ENCODE measurements around the gene MTF1. TPM values are rescaled to one million over a fixed set of nuclear protein-coding genes. Genes with fewer than 3 reads are reported as not detected.
"Not testable (repeated sequence)": the region's sequence is repeated elsewhere in the genome, so short reads cannot be mapped to it uniquely, and the experiment has no call there.

The MTF1 gene
- total RNA-seq, 1 donor from 2014 or later = 2.1 TPM

DNA sequence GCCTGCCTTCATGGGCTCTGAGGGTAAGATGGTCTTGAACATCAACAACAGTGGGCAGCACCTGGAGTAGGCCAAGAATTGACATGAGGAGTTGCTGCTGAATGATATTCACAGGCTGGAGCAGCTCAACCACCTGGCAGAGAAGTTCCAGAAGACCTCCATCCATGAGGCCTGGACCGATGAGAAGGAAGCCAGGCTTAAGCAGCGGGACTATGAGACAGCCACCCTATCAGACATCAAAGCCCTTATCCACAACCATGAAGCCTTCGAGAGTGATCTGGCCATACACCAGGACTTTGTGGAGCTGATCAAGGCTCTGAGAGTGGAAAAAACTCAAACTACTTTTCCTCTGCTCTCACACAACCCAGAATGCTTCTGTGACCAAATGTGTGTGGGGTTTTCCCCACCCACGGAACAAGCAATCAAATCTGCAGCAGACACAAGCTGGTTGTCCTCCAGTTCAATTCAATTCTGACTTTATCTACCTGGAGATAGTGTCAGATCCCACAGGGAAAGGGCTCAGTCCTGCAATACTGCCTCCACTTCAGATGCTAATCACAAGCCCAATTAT, 82.4 kb downstream of the MTF1 start:
- no peaks in the 10 kb centered on the region for H3K36me3 ChIP-seq (ENCODE audit: control insufficient read depth in 3 of 3, insufficient read depth in 3 of 3, low read length in 3 of 3)
- no peak overlapping the region for H3K27ac ChIP-seq (ENCODE audit: low read depth, low read length)
- H3K4me1 ChIP-seq (ENCODE audit: control insufficient read depth in 3 of 3, insufficient read depth in 3 of 3, low read length in 3 of 3) = no peaks in the 10 kb centered on the region
- no peaks in the 10 kb centered on the region for H3K9me3 ChIP-seq (ENCODE audit: control insufficient read depth in 3 of 3, low read length in 3 of 3)
- peaks cover 3 to 9% (median 5%) of the 10 kb centered on the region in 3 donors for H3K27me3 ChIP-seq (ENCODE audit: control insufficient read depth in 3 of 3, insufficient read depth in 3 of 3, low read length in 3 of 3)
- H3K4me3 ChIP-seq (ENCODE audit: low read length in 3 of 3) = no peak overlapping the region
- no peak overlapping the region for H3K9ac ChIP-seq (ENCODE audit: low read depth in 1 of 3, low read length in 3 of 3)

DNA sequence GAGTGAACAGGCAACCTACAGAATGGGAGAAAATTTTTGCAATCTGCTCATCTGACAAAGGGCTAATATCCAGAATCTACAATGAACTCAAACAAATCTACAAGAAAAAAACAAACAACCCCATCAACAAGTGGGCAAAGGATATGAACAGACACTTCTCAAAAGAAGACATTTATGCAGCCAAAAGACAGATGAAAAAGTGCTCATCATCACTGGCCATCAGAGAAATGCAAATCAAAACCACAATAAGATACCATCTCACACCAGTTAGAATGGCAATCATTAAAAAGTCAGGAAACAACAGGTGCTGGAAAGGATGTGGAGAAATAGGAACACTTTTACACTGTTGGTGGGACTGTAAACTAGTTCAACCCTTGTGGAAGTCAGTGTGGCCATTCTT, 88.0 kb downstream of the MTF1 start:
- H3K27ac ChIP-seq (ENCODE audit: low read depth, low read length); H3K36me3 ChIP-seq (ENCODE audit: control insufficient read depth in 3 of 3, insufficient read depth in 3 of 3, low read length in 3 of 3); H3K9ac ChIP-seq (ENCODE audit: low read depth in 1 of 3, low read length in 3 of 3); H3K9me3 ChIP-seq (ENCODE audit: control insufficient read depth in 3 of 3, low read length in 3 of 3); H3K4me3 ChIP-seq (ENCODE audit: low read length in 3 of 3); H3K4me1 ChIP-seq (ENCODE audit: control insufficient read depth in 3 of 3, insufficient read depth in 3 of 3, low read length in 3 of 3): not testable (repeated sequence)
- peaks cover 14 to 22% (median 18%) of the 10 kb centered on the region in 3 donors for H3K27me3 ChIP-seq (ENCODE audit: control insufficient read depth in 3 of 3, insufficient read depth in 3 of 3, low read length in 3 of 3)

DNA sequence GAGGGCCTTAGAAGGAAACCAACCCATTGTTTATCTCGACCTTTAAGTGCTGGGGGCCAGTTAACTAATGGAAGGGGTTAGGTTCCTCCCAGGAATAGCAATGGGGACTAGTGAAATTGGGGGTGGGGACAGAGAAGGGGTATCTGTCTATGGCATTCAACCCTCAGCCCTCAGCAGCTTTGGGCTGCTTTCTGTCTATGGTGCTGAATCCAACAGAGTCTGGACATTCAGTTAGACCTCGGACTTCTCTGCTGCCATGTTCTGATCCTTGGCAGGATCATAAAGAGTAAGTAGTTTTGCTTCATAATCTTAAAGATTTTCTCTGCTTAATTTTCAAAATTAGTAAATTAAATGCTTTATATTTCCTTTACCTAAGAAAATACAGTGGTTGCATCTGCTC, 91.9 kb downstream of the MTF1 start:
- Histone ChIP-seq H3K27me3 (ENCODE audit: control insufficient read depth in 3 of 3, insufficient read depth in 3 of 3, low read length in 3 of 3) (peaks cover 51 to 62% (median 56%) of the 10 kb centered on the region in 3 donors), H3K36me3 (ENCODE audit: control insufficient read depth in 3 of 3, insufficient read depth in 3 of 3, low read length in 3 of 3) (no peaks in the 10 kb centered on the region), H3K9ac (ENCODE audit: low read depth in 1 of 3, low read length in 3 of 3) (no peak overlapping the region), H3K4me1 (ENCODE audit: control insufficient read depth in 3 of 3, insufficient read depth in 3 of 3, low read length in 3 of 3) (no peaks in the 10 kb centered on the region), H3K27ac (ENCODE audit: low read depth, low read length) (no peak overlapping the region), H3K9me3 (ENCODE audit: control insufficient read depth in 3 of 3, low read length in 3 of 3) (no peaks in the 10 kb centered on the region), H3K4me3 (ENCODE audit: low read length in 3 of 3) (no peak overlapping the region)

DNA sequence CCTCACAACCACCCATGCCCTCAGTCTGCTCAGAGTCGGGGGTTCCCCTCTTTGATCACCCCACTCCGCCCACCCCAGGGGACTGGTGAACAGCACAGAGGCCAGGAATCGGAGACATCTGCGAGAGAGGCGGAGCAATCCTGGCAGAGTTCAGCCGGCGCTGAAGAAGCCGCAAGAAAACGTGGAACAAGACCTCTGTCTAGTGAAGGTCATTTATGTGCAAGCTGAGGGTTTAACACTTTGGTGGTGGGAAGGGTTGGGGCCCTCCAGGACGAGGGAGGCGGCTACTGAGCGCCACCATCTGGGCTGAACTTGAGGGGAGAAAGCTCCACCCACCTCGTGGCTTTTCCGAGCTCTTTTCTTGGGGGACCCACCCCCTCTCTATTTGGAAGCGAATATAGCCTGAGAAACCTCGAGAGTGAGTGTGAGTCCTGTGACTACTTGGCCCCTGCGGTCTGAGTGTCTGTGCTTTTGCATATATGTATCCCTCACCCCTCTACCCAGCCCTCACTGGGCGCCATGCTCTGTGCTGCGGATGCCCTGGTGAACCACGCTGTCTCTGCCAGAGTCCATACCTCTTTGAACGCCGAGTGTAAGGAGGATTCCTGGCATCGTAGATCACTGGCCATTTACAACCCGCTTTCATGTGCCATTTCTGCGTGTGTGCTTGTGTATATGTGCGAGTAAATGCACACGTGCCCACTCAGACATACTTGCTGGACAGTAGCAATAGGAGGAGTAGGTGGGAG, 93.3 kb downstream of the MTF1 start:
- no peak overlapping the region for H3K27ac ChIP-seq (ENCODE audit: low read depth, low read length)
- peaks cover 62 to 76% (median 67%) of the 10 kb centered on the region in 3 donors for H3K27me3 ChIP-seq (ENCODE audit: control insufficient read depth in 3 of 3, insufficient read depth in 3 of 3, low read length in 3 of 3)
- H3K9ac ChIP-seq (ENCODE audit: low read depth in 1 of 3, low read length in 3 of 3) = no peak overlapping the region
- H3K4me1 ChIP-seq (ENCODE audit: control insufficient read depth in 3 of 3, insufficient read depth in 3 of 3, low read length in 3 of 3) = no peaks in the 10 kb centered on the region
- H3K4me3 ChIP-seq (ENCODE audit: low read length in 3 of 3) = no peak overlapping the region
- H3K36me3 ChIP-seq (ENCODE audit: control insufficient read depth in 3 of 3, insufficient read depth in 3 of 3, low read length in 3 of 3) = no peaks in the 10 kb centered on the region
- H3K9me3 ChIP-seq (ENCODE audit: control insufficient read depth in 3 of 3, low read length in 3 of 3) = no peaks in the 10 kb centered on the region

DNA sequence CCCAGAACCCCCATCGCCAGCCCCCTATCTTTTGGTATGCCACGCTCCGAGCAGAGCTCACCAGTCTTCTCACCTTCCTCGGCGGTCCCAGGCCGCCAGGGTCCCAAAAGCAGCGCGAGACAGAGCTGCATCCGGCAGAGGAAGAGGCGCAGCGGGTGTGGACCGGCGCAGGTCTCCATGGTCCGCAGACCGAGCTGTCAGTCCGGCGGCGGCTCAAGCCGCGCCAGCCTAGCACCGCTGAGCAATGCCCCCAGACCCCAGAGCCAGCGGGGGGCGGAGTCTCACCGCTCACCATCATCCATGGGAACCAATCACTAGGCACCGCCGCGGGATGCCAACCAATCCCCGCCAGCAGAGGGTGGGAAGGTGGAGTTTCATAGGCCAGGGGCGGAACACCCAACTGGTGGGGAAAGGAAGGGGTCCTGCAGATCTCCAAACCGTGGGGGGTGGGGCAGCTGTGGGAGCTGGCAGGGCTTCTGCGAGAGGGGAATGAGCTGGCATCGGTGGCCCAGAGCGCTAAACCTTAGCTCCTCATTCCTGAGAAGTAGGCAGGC, 94.4 kb downstream of the MTF1 start, which contains the start of gene EPHA10:
Gene EPHA10 (minus strand): TSS at position 233 of the 554 bp plus-strand sequence. CDS start 54 bp downstream, at position 179.
- Histone ChIP-seq H3K9me3 (ENCODE audit: control insufficient read depth in 3 of 3, low read length in 3 of 3) (no peaks in the 10 kb centered on the region), H3K4me3 (ENCODE audit: low read length in 3 of 3) (no peak within 1 kb of the TSS), H3K4me1 (ENCODE audit: control insufficient read depth in 3 of 3, insufficient read depth in 3 of 3, low read length in 3 of 3) (no peaks in the 10 kb centered on the region), H3K27me3 (ENCODE audit: control insufficient read depth in 3 of 3, insufficient read depth in 3 of 3, low read length in 3 of 3) (peaks cover 68 to 83% (median 72%) of the 10 kb centered on the region in 3 donors), H3K36me3 (ENCODE audit: control insufficient read depth in 3 of 3, insufficient read depth in 3 of 3, low read length in 3 of 3) (no peaks in the 10 kb centered on the region), H3K9ac (ENCODE audit: low read depth in 1 of 3, low read length in 3 of 3) (no peak within 1 kb of the TSS), H3K27ac (ENCODE audit: low read depth, low read length) (no peak within 1 kb of the TSS)

DNA sequence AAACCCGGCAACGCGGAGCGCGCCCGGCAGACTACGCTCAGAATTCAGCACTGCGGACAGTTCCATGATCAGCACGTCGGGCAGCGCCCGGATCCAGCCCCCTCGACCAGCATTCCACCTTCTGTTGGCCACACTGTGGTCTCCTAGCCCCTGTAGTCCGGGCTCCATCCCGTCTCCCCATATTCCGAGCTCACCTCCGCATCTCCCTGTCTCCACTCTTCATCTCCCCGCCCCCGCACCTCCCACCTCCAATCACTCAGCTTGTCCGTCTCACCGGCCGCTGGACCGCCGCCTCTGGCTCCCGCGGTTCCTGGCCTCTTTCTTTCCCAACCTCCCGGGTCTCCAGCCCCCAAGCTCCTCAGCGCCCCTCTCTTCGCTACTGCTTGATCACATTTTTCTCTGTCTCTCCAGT, 95.0 kb downstream of the MTF1 start:
- Histone ChIP-seq H3K9ac (ENCODE audit: low read depth in 1 of 3, low read length in 3 of 3) (no peak overlapping the region), H3K4me3 (ENCODE audit: low read length in 3 of 3) (no peak overlapping the region), H3K27ac (ENCODE audit: low read depth, low read length) (no peak overlapping the region), H3K9me3 (ENCODE audit: control insufficient read depth in 3 of 3, low read length in 3 of 3) (no peaks in the 10 kb centered on the region), H3K4me1 (ENCODE audit: control insufficient read depth in 3 of 3, insufficient read depth in 3 of 3, low read length in 3 of 3) (no peaks in the 10 kb centered on the region), H3K27me3 (ENCODE audit: control insufficient read depth in 3 of 3, insufficient read depth in 3 of 3, low read length in 3 of 3) (peaks cover 72 to 86% (median 74%) of the 10 kb centered on the region in 3 donors), H3K36me3 (ENCODE audit: control insufficient read depth in 3 of 3, insufficient read depth in 3 of 3, low read length in 3 of 3) (no peaks in the 10 kb centered on the region)

DNA sequence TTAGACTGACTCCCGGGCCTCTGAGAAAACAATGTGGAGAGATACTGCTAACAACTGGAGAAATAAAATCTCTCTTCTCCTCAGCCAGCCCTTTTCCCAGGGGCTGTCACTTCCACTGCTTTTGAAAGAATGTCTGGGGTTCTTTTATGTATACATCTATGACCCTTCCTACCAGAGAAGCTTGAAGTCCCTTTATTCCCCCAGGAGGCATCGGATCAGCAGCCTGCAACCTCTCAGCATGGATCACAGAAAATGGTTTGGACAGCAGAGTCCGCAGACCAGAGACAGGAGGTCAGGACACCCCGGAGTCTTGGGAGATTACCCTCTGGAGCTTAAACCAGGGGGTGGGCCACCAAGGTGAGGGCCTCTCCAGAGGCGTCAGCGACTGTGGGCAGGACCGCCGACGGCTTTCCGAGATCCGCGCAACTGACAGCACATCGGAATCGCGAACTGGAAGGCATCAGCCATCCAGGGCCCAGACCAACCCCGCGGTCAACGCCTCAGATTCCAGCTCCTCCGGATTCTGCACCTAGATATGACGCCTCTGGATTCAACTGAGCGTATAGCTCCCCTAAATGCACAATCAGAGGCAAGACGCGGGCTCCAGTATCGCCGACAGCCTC, 95.5 kb downstream of the MTF1 start:
- H3K27me3 ChIP-seq (ENCODE audit: control insufficient read depth in 3 of 3, insufficient read depth in 3 of 3, low read length in 3 of 3) = peaks cover 76 to 87% (median 79%) of the 10 kb centered on the region in 3 donors
- H3K4me1 ChIP-seq (ENCODE audit: control insufficient read depth in 3 of 3, insufficient read depth in 3 of 3, low read length in 3 of 3) = no peaks in the 10 kb centered on the region
- no peaks in the 10 kb centered on the region for H3K36me3 ChIP-seq (ENCODE audit: control insufficient read depth in 3 of 3, insufficient read depth in 3 of 3, low read length in 3 of 3)
- H3K9ac ChIP-seq (ENCODE audit: low read depth in 1 of 3, low read length in 3 of 3) = no peak overlapping the region
- H3K9me3 ChIP-seq (ENCODE audit: control insufficient read depth in 3 of 3, low read length in 3 of 3) = no peaks in the 10 kb centered on the region
- H3K27ac ChIP-seq (ENCODE audit: low read depth, low read length) = no peak overlapping the region
- H3K4me3 ChIP-seq (ENCODE audit: low read length in 3 of 3) = no peak overlapping the region

DNA sequence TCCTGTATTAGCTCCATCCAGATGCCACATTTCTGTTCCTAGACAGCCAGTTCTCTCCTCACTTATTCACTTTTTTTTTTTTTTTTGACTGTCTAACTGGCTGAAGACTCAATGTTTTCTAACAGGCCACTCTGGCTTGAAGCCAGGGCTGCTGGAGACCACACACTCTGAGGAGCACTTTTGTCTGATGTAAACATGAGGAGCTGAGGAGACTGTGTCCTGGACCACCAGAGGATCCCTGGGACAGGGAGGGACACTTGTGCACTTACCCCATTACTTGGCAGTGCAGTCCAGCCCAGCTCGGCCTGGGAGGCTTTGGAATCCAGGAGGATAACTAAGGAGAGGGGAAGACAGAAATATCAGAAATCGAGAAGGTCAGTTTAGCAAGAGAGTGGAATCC, 96.9 kb downstream of the MTF1 start:
- Histone ChIP-seq H3K4me3 (ENCODE audit: low read length in 3 of 3) (no peak overlapping the region), H3K36me3 (ENCODE audit: control insufficient read depth in 3 of 3, insufficient read depth in 3 of 3, low read length in 3 of 3) (no peaks in the 10 kb centered on the region), H3K9me3 (ENCODE audit: control insufficient read depth in 3 of 3, low read length in 3 of 3) (no peaks in the 10 kb centered on the region), H3K9ac (ENCODE audit: low read depth in 1 of 3, low read length in 3 of 3) (no peak overlapping the region), H3K27me3 (ENCODE audit: control insufficient read depth in 3 of 3, insufficient read depth in 3 of 3, low read length in 3 of 3) (peaks cover 74 to 87% (median 79%) of the 10 kb centered on the region in 3 donors), H3K4me1 (ENCODE audit: control insufficient read depth in 3 of 3, insufficient read depth in 3 of 3, low read length in 3 of 3) (no peaks in the 10 kb centered on the region), H3K27ac (ENCODE audit: low read depth, low read length) (no peak overlapping the region)

DNA sequence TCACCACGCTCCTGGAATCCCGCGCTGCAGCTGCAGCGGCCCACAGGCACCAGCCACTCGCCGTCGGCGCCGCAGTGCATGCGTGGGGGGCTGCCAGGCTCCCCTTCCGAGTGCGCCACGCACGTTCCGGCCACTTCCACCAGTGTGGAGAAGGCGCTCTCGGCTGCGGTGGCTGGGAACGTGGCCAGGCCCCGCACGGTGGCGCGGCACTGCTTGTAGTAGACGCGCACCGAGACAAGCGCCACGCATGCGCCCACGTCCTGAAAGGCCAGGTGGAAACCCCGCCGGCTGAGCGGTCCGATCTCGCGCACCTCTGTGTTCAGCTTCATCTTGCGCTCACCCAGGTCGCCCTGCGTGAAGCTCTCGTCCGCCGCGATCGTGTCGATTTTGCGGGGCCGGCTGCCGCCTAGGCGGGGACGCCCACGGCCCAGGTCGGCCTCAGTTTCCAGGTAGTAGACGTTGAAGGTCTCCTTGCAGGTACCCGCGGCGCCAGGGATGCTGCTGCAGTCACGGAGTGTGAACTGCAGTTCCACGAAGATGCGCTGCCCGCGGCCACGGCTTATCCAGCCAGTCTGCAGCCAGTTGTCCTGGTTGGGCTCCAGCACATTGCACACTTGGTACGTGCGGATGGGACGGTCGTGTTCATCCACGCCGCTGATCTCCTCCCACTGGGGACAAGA, 97.8 kb downstream of the MTF1 start:
- Histone ChIP-seq H3K4me1 (ENCODE audit: control insufficient read depth in 3 of 3, insufficient read depth in 3 of 3, low read length in 3 of 3) (no peaks in the 10 kb centered on the region), H3K27ac (ENCODE audit: low read depth, low read length) (no peak overlapping the region), H3K36me3 (ENCODE audit: control insufficient read depth in 3 of 3, insufficient read depth in 3 of 3, low read length in 3 of 3) (no peaks in the 10 kb centered on the region), H3K9me3 (ENCODE audit: control insufficient read depth in 3 of 3, low read length in 3 of 3) (no peaks in the 10 kb centered on the region), H3K4me3 (ENCODE audit: low read length in 3 of 3) (no peak overlapping the region), H3K9ac (ENCODE audit: low read depth in 1 of 3, low read length in 3 of 3) (no peak overlapping the region), H3K27me3 (ENCODE audit: control insufficient read depth in 3 of 3, insufficient read depth in 3 of 3, low read length in 3 of 3) (peaks cover 69 to 79% (median 69%) of the 10 kb centered on the region in 3 donors)

All from skeletal muscle tissue (tissue), 4 donors.